ENCODE measurements around the gene USP5.

DNA sequence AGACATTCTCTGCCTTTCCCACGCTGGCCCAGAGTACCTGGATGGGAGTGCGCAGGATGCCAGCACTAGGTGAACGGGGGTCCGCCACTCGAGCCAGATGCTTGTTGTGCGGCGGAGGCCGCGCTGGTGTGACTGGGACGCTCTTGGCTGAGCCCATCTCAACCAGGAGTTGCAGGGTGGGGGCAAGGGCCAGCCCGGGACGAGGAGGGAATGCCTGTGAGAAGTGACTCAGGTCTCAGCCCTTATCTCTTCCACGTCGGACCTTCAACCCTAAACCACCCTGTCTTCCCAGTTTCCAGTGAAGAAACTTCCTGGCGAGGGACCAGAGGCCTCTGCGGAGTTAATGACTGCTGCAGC is 1.2 kb upstream of the USP5 start:
- no peak for TF ChIP-seq POLR2A (IDR thresholded peaks at IDR 0.05; ENCODE audit: low read depth, low read length)
- no peak for TF ChIP-seq POLR2AphosphoS5 (IDR thresholded peaks at IDR 0.05; ENCODE audit: low read depth, low read length)
- TF ChIP-seq PAX5 (IDR thresholded peaks at IDR 0.05; ENCODE audit: insufficient read depth, low read length, severe bottlenecking): no peak
- TF ChIP-seq TAF1 (IDR thresholded peaks at IDR 0.05; ENCODE audit: low read depth, low read length): no peak

Data from GM12891 (cell line).